NCI-H446 treated with DMSO at 0.1 percent for 48 hours (cell line): ENCODE measurements around the gene MT1X.
A peak's percentile ranks its signal among the peaks of the same experiment; 100 is the strongest.
"Not testable (repeated sequence)": the region's sequence is repeated elsewhere in the genome, so short reads cannot be mapped to it uniquely, and the experiment has no call there.

ENCODE experiments used
- DNase-seq: peaks from one replicate; lab custom pipeline; 2025; lab: John Stamatoyannopoulos, UW

Gene MT1X

GRCh38 chr16:56653218-56653617 lies 29.1 kb upstream of the MT1X start:
- no peak for DNase-seq

GRCh38 chr16:56657555-56658326 lies 24.5 kb upstream of the MT1X start, which contains the start of gene MT1F:
TSS of gene MT1F (plus strand) at chr16:56657959. CDS start at chr16:56658059, 100 bp downstream.
- no peak for DNase-seq

- DNase-seq: no peak
Measured at GRCh38 chr16:56658327-56658875, 23.9 kb upstream of the MT1X start.

GRCh38 chr16:56662357-56663354 lies 19.6 kb upstream of the MT1X start:
- DNase-seq: no peak

GRCh38 chr16:56664506-56664905 lies 17.8 kb upstream of the MT1X start:
- DNase-seq: no peak

GRCh38 chr16:56665286-56666261 lies 16.7 kb upstream of the MT1X start:
- DNase-seq: not testable (repeated sequence)

GRCh38 chr16:56667581-56668571 lies 14.4 kb upstream of the MT1X start, which contains the start of gene MT1G:
TSS of gene MT1G (minus strand) at chr16:56668065. CDS start at chr16:56667993, 72 bp downstream.
- DNase-seq: no peak

GRCh38 chr16:56669005-56669839 lies 13.0 kb upstream of the MT1X start, which contains the start of gene MT1H:
TSS of gene MT1H (plus strand) at chr16:56669814. CDS start at chr16:56669885, 71 bp downstream.
- DNase-seq: no peak

- no peak for DNase-seq
Measured at GRCh38 chr16:56669840-56670619, 12.2 kb upstream of the MT1X start.

GRCh38 chr16:56670620-56670934 lies 11.7 kb upstream of the MT1X start:
- no peak for DNase-seq

- DNase-seq: peak; percentile 11
Measured at GRCh38 chr16:56671691-56672090, 10.6 kb upstream of the MT1X start.

- DNase-seq: not testable (repeated sequence)
Measured at GRCh38 chr16:56672171-56672570, 10.1 kb upstream of the MT1X start.

GRCh38 chr16:56672761-56673536 lies 9.3 kb upstream of the MT1X start:
- no peak for DNase-seq

GRCh38 chr16:56673921-56674320 lies 8.3 kb upstream of the MT1X start:
- DNase-seq: no peak

- DNase-seq: not testable (repeated sequence)
Measured at GRCh38 chr16:56674570-56674969, 7.7 kb upstream of the MT1X start.

- DNase-seq: no peak
Measured at GRCh38 chr16:56675685-56676210, 6.5 kb upstream of the MT1X start.

- no peak for DNase-seq
Measured at GRCh38 chr16:56677474-56677873, 4.8 kb upstream of the MT1X start.
